HepG2 (cell line): ENCODE results near the gene ANO4. TPM values are rescaled to one million over a fixed set of nuclear protein-coding genes. Genes with fewer than 3 reads are reported as not detected.

Source experiments
- ATAC-seq: fragments of 200-7000 bp; cut with Tn5 transposase; 3 replicates; pipeline ENCODE4 v1.9.1; 2020; ENCODE audit warnings: mild to moderate bottlenecking, moderate library complexity
- BruUV-seq: library from RNA; stranded (reverse); fragments of 400-500 nt; replicated peaks from 2 replicates; lab custom pipeline; 2021; lab: Mats Ljungman, UMichigan
- CTCF ChIA-PET: fragments of 300-600 bp; formaldehyde crosslinking; extraction: SDS; loops from one replicate; lab custom pipeline; 2021; ENCODE audit warnings: low total read pairs, inconsistent platforms, low intra/inter-chr PET ratio; lab: Yijun Ruan, JAX
- POLR2A ChIA-PET: fragments of 350-600 bp; sonication (Branson Sonifier 250); formaldehyde crosslinking; loops from one replicate; lab custom pipeline; 2020; ENCODE audit warnings: antibody characterized with exemption, inconsistent platforms; lab: Yijun Ruan, JAX
- DNase-seq: peaks from one replicate; pipeline ENCODE4 v3.0.0-alpha.2; 2015; ENCODE audit warnings: low spot score
- FAIRE-seq: peaks from 3 replicates; lab custom pipeline; 2011; peaks lifted over from hg19 to GRCh38; lab: Jason Lieb, UNC
- H2AFZ ChIP-seq: one replicate; pipeline ENCODE4 v1.6.1; 2011; ENCODE audit warnings: low read length, inconsistent platforms
- H3K27ac ChIP-seq: fragments of 300-600 bp; 3 replicates; pipeline ENCODE4 v1.8.0; 2011; ENCODE audit warnings: mixed run types, mild to moderate bottlenecking, mixed read lengths, low read length, inconsistent platforms; ENCODE audit not compliant: insufficient read depth; ENCODE audit errors: extremely low read length
- H3K27me3 ChIP-seq, 2 experiments: fragments of 200-600 bp in 1 of 2; 2 replicates in 1 of 2; 3 replicates in 1 of 2; pipeline versions ENCODE4 v1.6.0 to v1.8.0; 2011; ENCODE audit warnings: low read length in 2 of 2, mild to moderate bottlenecking in 2 of 2, moderate library complexity in 2 of 2, inconsistent platforms in 1 of 2; ENCODE audit not compliant: insufficient read depth in 2 of 2, control insufficient read depth in 1 of 2
- H3K36me3 ChIP-seq, 2 experiments: fragments of 200-600 bp in 1 of 2; replicated peaks in 1 of 2; 2 replicates in 1 of 2; 3 replicates in 1 of 2; pipeline versions ENCODE4 v1.5.1 to v1.8.0; 2011; ENCODE audit warnings: low read length in 2 of 2, inconsistent platforms in 1 of 2; ENCODE audit not compliant: insufficient read depth in 2 of 2, control insufficient read depth in 1 of 2
- H3K4me1 ChIP-seq: 2 replicates; pipeline ENCODE4 v1.5.1; 2012; ENCODE audit warnings: low read length, inconsistent platforms; ENCODE audit not compliant: insufficient read depth
- H3K4me2 ChIP-seq: 2 replicates; pipeline ENCODE4 v1.6.0; 2011; ENCODE audit warnings: low read depth, low read length, inconsistent platforms
- H3K4me3 ChIP-seq, 3 experiments: fragments of 200-600 bp in 1 of 3; sonication (generic), shearing (Covaris generic) in 1 of 3; replicated peaks in 1 of 3; 2 replicates each; pipeline ENCODE4 v1.5.1; 2011 to 2016; ENCODE audit warnings: low read length in 3 of 3, inconsistent platforms in 2 of 3, low read depth in 2 of 3, mild to moderate bottlenecking in 2 of 3, control low read depth in 1 of 3, mixed read lengths in 1 of 3; ENCODE audit not compliant: insufficient read depth in 1 of 3
- H3K79me2 ChIP-seq: one replicate; pipeline ENCODE4 v1.6.1; 2011; ENCODE audit warnings: low read length, inconsistent platforms; ENCODE audit not compliant: insufficient read depth
- H3K9ac ChIP-seq: 2 replicates; pipeline ENCODE4 v1.6.0; 2011; ENCODE audit warnings: mild to moderate bottlenecking, low read depth, low read length, inconsistent platforms; ENCODE audit not compliant: insufficient read depth
- H3K9me3 ChIP-seq: 2 replicates; pipeline ENCODE4 v1.5.1; 2012; ENCODE audit warnings: mild to moderate bottlenecking, low read length
- H4K20me1 ChIP-seq: 2 replicates; pipeline ENCODE4 v1.6.0; 2011; ENCODE audit warnings: inconsistent platforms, mild to moderate bottlenecking, low read length, moderate library complexity; ENCODE audit not compliant: insufficient read depth
- MAFK ChIP-seq, 2 experiments: IDR thresholded peaks in 1 of 2; conservative IDR thresholded peaks in 1 of 2; 2 replicates each; pipeline ENCODE4 v1.6.1; 2011; ENCODE audit warnings: improper control_type of control experiment in 2 of 2, low read length in 2 of 2
- ZNF230 ChIP-seq: sonication (generic); formaldehyde crosslinking; IDR thresholded peaks from 2 replicates; pipeline ENCODE4 v1.4.0; 2020; ENCODE audit warnings: mild to moderate bottlenecking, missing genetic modification reagents
- ZNF326 ChIP-seq: sonication (generic); formaldehyde crosslinking; IDR thresholded peaks from 2 replicates; pipeline ENCODE4 v1.4.0; 2020; ENCODE audit warnings: missing genetic modification reagents, borderline replicate concordance
- ZNF737 ChIP-seq: sonication (generic); formaldehyde crosslinking; IDR thresholded peaks from 2 replicates; pipeline ENCODE4 v1.5.0; 2020; ENCODE audit warnings: missing genetic modification reagents, mild to moderate bottlenecking, borderline replicate concordance
- WGBS: methylation state at CpG from one replicate; pipeline ENCODE4 v1.1.6; 2017; ENCODE audit warnings: low lambda C conversion rate; 5-methylcytosine and 5-hydroxymethylcytosine counted together
- in situ Hi-C: cut with HindIII; loops from 2 replicates; pipeline ENCODE4 v1.10.0; 2017; ENCODE audit warnings: low pct_unique_long_range_greater_than_20kb; ENCODE audit not compliant: extremely low pct_ligation_motif_present
- intact Hi-C: fragments of 100-400 bp; cut with micrococcal nuclease; formaldehyde crosslinking; loops from one replicate; pipeline ENCODE4 v1.10.0; 2022; ENCODE audit not compliant: unreplicated experiment
- polyA plus RNA-seq, 8 experiments: library from polyadenylated mRNA; depleted of rRNA in 3 of 8; stranded (reverse) in 7 of 8; unstranded in 1 of 8; fragments of >200 nt; fragmentation: Illumina TruSeq in 4 of 8; extraction: Trizol in 4 of 8; gene quantifications; 2 replicates each; pipeline versions ENCODE4 v1.2.1 to v1.2.3, GENCODE V29; 2011 to 2016; ENCODE audit warnings: low read depth in 4 of 8, missing spikeins in 1 of 8, mixed read lengths in 1 of 8; ENCODE audit not compliant: insufficient read depth in 1 of 8
- total RNA-seq, 5 experiments: library from RNA; depleted of rRNA; stranded (reverse); fragments of >200 nt; fragmentation: Illumina TruSeq; extraction: Trizol; gene quantifications; 2 replicates each; pipeline ENCODE4 v1.2.3, GENCODE V29; 2016; ENCODE audit warnings: low read depth in 1 of 5

Gene ANO4
- total and polyA plus RNA-seq, 2 of the 13 experiments (the other 11 are each of a cell fraction or from before 2014, with no cell fraction given): not detected

GRCh38 chr12:101097829-101098580 is 303.4 kb downstream of the ANO4 start:
- FAIRE-seq: no peak
- Histone ChIP-seq H3K79me2 (no peaks in the 10 kb centered on the region), H3K9me3 (no peaks in the 10 kb centered on the region), H3K36me3 (no peaks in the 10 kb centered on the region), H2AFZ (no peak overlapping the region), H3K9ac (no peak overlapping the region), H3K27me3 (no peaks in the 10 kb centered on the region), H3K27ac (no peak overlapping the region), H3K4me2 (no peak overlapping the region), H3K4me3 (no peak overlapping the region), H3K4me1 (no peaks in the 10 kb centered on the region), H4K20me1 (no peaks in the 10 kb centered on the region)
- no peak for DNase-seq
- in situ Hi-C loops (no loop called here), intact Hi-C loops (no loop called here)
- TF ChIP-seq ZNF230: no peak
- TF ChIP-seq MAFK (conservative IDR thresholded peaks at IDR 0.05 in 1 of 2, IDR thresholded peaks at IDR 0.05 in 1 of 2; ENCODE audit: low read length in 2 of 2): peak; percentile 19 to 56; a peak in 3 of 4 replicates
- ChIA-PET CTCF (no interaction called here), POLR2A (no interaction called here)
- whole genome bisulfite sequencing: 5% methylated on average over 5 of the region's 5 CpGs
- no TSS peak for BruUV-seq
- no peak for ATAC-seq

GRCh38 chr12:101107032-101107763 is 312.6 kb downstream of the ANO4 start:
- BruUV-seq: no TSS peak
- ATAC-seq (no peak), FAIRE-seq (no peak), DNase-seq (no peak)
- no peaks in the 10 kb centered on the region for H4K20me1 ChIP-seq
- ChIA-PET POLR2A (no interaction called here), CTCF (no interaction called here)
- H3K4me2 ChIP-seq: no peak overlapping the region
- TF ChIP-seq ZNF326: no peak
- TF ChIP-seq ZNF737 (CRISPR knock-in tag): no peak
- in situ Hi-C loops (no loop called here), intact Hi-C loops (no loop called here)
- no peaks in the 10 kb centered on the region for H3K79me2 ChIP-seq
- H3K36me3 ChIP-seq: no peaks in the 10 kb centered on the region
- no peak overlapping the region for H3K9ac ChIP-seq
- no peaks in the 10 kb centered on the region for H3K27me3 ChIP-seq
- H3K27ac ChIP-seq: no peak overlapping the region
- no peaks in the 10 kb centered on the region for H3K9me3 ChIP-seq
- whole genome bisulfite sequencing: 2% methylated on average over 4 of the region's 4 CpGs
- no peaks in the 10 kb centered on the region for H3K4me1 ChIP-seq
- no peak overlapping the region for H2AFZ ChIP-seq
- no peak overlapping the region for H3K4me3 ChIP-seq
